Kidney tubule cell (primary cell): ENCODE data around the gene ZNF316.

Experiments
- DNase-seq: peaks from one replicate; pipeline ENCODE4 v3.0.0-alpha.2; 2018; ENCODE audit warnings: low spot score

ZNF316 gene

DNA sequence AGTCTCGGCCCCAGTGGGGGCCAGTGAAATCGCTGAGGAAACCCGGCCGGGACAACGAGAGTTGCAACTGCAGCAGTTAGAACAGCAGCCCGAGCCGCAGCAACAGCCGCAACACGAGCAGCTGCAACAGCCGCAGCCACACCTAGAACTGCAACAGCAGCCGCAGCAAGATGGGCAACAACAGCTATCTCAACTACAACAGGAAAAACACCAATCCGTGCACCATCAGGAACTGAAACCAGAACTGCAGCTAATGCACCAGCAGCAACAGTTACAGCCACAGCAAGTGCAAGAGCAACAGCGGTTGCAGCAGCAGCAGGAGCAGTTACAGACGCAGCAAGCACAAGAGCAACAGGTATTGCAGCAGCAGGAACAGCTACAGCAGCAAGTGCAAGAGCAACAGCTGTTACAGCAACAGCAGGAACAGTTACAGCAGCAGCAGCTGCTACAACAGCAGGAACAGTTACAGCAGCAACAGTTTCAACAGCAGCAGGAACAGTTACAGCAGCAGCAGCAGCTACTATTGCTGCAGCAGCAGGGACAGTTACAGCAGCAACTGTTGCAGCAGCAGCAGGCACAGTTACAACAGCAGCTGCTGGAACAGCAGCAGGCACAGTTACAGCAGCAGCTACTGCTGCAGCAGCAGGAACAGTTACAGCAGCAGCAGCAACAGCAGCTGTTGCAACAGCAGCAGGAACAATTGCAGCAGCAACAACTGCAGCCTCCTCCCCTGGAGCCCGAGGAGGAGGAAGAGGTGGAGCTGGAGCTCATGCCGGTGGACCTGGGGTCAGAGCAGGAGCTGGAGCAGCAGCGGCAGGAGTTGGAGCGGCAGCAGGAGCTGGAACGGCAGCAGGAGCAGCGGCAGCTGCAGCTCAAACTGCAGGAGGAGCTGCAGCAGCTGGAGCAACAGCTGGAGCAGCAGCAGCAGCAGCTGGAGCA, 15.7 kb upstream of the ZNF316 start:
- no peak for DNase-seq

DNA sequence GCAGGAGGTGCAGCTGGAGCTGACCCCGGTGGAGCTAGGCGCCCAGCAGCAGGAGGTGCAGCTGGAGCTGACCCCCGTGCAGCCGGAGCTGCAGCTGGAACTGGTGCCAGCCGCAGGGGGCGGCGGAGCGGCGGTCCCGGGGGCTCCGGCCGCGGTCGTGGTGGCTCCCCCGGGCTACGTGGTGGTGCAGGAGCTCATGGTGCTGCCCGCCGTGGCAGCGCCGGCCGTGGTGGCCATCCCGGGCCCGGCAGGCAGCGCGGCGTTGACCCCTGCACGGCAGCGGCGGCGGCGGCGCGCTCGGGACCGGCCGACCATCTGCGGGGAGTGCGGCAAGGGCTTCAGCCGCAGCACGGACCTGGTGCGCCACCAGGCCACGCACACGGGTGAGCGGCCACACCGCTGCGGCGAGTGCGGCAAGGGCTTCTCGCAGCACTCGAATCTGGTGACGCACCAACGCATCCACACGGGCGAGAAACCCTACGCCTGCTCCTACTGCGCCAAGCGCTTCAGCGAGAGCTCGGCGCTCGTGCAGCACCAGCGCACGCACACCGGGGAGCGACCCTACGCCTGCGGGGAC, 14.9 kb upstream of the ZNF316 start:
- DNase-seq, result no peak

DNA sequence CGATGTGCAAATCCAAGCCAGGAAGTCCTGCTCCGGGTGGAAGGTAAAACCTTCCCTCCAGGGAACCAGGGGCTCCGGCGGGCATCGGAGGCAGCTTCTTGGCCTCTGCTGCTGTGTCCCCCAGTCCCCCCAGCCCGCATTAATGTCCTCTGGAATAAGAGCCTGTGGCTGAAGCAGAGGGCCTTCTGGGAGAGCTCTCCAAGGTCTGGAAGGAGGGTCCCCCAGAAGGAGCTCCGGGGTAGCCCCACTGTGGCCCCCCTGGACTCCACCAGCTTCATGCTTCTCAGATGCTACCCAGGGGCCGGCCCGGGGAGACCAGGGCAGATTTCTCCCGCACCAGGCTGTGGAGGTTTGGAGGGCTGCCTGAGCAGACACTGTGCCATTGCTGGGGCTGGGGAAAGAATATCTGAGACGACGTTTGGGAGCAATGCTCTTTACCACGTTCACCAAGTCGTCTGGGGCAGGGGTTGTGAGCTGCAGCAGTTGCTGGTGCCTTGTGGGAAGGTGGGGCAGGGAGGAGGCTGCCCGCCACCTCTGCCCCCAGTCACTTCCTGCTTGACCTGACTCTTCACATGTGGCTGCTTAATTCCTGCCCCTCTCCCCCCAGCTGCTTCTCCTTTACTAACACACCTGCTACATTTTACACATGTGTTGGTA, 13.4 kb upstream of the ZNF316 start:
- no peak for DNase-seq

DNA sequence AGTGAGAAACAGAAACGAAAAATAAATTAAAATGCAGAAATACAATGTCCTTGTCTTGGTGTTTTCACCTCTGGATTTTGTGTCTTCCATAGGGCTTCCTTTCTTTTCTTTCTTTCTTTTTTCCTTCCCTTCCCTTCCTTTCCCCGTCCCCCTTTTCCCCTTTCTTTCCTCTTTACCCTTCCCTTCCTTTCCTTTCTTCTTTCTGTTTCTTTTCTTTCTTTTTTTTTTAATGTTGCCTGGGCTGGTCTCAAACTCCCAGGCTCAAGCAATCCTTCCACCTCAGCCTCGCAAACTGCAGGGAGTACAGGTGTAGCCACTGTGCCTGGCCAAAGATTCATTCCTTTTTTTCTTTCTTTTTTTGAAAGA, 12.9 kb upstream of the ZNF316 start:
- no peak for DNase-seq

DNA sequence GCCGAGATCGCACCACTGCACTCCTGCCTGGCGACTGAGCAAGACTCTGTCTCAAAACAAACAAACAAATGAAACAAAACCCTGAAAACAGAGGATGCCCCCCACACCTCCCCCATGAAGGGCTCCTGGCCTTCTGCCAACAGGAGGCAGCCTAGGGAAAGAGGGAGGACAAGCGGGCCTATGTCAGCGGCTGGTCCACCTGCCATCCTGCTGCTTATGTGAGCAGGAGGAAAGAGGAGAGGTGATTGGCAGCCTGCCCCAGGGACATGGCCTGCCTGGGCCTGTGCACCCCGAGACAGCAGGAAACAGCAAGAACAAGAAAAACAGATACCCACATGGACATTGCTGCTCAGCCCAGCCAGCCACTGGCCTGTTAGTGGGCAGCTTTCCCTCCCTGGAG, 9.1 kb upstream of the ZNF316 start:
- DNase-seq, result no peak

DNA sequence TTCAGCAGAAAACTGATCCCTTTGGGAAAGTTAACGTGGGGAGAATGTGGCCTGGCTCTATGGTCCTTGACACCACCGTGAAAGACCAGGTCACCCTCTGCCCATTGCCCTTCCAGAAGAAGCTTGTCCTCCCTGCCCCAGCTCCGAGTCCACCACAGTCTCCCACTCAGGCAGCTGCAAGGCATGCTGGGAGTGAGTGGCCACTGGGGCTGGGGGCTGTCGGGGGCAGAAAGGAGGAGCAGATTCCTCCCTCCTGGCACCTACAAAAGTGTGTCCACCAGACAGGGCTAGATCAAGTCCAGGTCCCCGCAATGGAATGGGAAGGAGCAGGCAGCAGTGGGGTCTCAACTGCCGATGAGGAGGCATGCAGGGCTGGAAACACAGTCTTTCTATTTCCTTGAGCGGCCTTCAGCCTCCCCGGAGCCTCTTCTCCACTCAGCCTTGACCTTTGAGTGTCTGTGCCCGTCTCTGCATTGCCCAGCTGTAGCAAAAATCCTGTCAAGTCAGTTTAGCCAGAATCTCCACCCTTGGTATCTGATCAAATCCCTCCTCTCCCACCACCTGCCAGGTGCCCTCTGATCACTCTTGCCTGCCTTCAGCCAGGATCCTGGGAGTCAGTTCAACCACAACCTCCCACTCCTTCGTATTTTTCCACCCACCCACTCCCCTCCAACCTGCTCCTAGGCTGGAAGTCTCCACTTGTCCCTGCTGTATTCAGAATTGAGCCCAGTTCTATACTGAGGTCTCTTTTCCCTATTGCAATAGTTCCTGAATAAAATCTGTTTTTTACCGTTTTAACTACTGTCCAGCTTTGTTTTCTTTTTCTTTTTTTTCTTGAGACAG, 6.9 kb upstream of the ZNF316 start:
- no peak for DNase-seq

DNA sequence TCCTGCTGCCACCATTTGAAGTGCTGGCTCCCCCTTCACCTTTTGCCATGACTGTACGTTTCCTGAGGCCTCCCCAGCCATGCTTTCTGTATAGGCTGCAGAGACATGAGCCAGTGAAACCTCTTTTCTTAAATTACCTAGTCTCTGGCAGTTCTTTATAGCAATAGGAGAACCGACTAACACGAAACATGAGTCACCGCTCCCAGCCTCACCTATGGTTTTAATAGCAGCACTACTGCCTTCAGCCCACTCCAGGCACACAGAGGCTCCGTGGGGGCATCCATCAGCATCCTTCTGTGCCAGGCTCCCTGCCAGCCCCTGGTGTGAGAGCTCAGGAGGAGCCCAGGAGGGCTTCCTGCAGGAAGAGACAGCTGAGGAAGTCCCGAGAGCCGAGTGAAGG, 5.5 kb upstream of the ZNF316 start:
- DNase-seq, result no peak

DNA sequence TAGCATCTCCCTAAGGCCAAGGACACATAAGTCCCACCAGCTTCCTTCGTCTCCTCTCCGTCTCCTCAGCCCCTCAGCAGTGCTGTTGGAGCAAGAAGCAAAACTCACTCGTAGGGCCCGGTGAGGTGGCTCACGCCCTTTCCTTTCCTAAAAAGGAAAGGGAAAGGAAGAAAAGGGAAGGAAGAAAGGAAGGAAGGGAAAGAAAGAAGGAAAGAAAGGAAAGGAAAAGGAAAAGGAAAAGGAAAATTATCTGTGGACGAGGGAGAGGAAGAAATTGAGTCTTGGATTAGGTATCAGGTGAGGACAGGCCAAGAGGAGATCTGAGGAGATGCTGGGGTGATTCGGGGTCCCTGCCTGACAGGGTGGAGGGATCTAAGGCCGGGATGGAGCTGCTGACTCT, 3.1 kb upstream of the ZNF316 start:
- DNase-seq, result no peak

DNA sequence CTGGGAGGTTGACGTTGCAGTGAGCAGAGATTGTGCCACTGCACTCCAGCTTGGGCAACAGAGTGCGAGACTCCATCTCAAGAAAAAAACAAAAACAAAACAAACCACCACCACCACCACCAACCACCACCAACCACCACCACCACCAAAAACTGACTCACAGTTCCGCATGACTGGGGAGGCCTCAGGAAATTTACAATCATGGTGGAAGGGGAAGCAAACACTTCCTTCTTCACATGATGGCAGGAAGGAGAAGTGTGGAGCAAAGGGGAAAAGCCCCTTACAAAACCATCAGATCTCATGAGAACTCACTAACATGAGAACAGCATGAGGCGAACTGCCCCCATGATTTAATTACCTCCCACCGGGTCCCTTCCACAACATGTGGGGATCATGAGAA, 2.1 kb upstream of the ZNF316 start:
- peak; percentile 46 for DNase-seq

DNA sequence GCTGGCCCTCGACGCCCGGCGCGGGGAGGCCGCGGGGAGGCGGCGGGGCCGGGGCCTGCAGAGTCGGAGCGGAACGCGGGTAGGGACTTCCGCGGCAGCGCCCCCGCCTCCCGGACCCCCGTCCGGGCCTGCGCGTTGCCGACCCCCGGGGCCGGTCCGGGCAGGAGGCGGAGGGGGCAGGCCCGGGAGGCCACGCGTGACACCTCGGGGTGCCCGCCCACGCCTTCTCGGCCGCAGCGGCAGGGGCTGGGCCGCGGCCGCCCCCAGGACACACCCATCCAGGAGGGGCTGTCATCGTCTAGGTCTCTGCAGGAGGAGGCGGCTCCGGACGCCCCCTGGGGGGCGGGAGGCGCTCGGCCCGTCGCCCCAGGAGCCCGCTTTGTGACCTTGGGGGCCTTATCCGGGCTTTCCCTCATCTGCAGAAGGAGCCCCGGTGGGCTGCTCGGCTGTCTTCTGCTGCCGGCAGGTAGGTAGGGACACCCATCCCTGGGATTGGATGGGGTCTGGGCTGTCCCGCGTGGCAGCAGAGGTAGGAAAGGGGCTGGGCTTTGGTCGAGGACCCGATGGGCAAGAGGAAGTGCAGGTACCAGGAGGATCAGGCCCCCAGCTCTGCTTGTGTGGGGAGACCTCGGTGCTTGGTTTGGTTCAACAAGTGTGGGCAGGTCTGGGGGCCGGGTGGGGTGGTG, 569 bp downstream of the ZNF316 start:
- peak; percentile 33 for DNase-seq

DNA sequence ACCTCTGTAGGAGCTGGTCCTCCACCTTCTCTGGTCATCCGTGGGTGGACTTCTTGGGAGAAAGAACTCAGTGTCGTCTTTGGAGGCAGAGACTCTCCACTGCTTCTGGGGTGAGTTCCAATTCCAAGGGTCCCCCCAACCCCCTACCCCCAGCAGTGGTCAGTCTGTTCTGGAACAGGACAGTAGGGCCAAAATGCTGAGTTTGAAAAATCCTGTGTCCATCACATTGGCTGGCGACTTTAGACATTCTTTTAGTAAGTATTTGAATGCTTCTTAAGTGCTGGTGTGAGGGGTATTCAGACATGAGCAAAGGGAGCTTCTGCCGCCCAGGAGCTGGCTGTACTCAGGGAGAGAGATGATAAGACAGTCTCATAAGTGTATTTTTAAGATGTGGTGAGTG, 1.9 kb downstream of the ZNF316 start:
- no peak for DNase-seq

DNA sequence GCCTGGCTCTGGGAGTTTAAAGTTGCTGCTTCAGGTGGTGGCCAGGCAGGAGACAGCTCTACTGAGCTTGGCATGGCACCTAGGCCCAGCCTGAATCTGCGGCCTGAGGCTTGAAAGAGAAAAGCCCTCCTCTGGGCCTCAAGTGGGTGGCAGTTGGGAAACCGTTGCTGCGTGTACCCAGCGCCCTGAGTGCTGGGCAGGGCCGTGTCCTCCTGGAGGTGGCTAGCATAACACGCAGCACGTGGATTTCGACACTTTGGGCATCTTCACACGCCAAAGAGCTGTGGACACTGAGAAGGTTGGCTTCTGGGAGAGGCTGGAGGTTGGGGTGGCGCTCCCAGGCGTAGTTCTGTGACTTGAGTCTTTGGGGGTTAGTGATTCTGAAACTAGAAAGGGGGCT, 2.5 kb downstream of the ZNF316 start:
- DNase-seq, result no peak

DNA sequence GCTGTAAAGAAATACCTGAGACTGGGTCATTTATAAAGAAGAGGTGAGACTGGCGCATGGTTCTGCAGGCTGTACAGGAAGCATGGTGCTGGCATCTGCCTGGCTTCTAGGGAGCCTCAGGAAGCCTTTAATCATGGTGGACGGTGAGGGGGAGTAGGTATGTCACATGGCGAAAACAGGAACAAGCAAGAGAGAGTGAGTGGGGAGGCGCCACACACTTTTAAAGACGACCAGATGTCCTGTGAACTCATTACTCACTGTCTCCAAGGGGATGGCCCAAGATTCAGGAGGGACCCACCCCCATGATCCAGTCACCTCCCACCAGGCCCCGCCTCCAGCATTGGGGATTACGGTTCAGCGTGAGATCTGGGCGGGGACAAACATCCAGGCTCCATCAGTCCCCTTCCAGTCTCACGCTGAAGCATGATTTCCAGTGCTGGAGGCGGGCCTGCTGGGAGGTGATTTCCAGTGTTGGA, 3.2 kb downstream of the ZNF316 start:
- no peak for DNase-seq

DNA sequence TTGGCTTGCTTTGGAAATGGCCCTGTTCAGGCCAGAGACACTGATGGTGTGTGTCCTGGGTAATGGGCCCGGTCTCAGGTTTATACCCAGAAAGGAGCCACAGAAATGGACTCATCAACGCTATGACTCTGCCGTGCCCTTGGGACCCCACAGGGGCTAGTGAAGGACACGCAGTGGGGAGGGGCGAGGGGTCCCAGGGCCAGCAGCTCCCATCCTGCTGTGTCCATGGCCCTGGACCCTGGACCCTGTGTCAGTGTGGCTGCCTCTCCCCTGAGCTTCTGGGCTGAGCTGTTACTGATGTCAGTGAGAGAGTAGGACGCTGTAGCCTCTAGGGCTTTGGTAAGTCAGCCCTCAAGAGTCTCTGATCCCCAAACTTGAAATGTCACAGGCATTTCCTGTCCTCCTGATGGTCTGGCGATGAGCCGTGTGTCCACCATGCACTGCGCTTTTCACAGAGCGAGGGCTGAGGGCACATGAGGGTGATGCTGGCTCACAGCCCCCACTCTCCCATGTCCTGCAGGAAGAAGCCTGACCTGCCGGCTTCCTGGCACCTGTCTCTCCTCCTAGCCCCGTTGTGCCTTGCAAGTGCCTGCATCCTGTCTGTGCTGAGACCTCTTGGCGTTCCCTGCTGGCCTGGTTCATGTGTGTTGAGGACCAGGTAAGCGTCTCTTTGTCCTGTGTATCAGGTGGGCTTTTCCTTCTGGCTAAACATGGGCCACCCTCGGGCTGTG, 4.4 kb downstream of the ZNF316 start:
- DNase-seq, result no peak

DNA sequence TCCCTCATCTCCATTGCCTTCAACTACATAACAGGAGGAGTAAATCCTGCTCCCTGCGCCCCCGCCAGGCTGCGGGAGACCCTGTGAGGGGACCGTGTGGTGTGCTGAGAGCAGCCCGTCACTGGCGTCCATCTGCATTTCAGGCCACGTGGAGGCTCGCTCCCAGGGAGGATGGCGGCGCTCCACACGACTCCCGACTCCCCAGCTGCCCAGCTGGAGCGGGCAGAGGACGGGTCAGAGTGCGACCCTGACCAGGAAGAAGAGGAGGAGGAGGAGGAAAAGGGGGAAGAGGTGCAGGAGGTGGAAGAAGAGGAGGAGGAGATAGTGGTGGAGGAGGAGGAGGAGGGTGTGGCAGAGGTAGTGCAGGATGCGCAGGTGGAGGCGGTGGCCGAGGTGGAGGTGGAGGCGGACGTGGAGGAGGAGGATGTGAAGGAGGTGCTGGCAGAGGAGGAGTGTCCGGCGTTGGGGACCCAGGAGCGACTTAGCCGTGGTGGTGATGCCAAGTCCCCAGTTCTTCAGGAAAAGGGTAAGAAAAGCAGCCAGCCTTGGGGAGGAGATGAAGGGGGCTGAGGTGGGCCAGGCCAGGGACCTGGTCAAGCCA, 5.2 kb downstream of the ZNF316 start:
- DNase-seq, result no peak

DNA sequence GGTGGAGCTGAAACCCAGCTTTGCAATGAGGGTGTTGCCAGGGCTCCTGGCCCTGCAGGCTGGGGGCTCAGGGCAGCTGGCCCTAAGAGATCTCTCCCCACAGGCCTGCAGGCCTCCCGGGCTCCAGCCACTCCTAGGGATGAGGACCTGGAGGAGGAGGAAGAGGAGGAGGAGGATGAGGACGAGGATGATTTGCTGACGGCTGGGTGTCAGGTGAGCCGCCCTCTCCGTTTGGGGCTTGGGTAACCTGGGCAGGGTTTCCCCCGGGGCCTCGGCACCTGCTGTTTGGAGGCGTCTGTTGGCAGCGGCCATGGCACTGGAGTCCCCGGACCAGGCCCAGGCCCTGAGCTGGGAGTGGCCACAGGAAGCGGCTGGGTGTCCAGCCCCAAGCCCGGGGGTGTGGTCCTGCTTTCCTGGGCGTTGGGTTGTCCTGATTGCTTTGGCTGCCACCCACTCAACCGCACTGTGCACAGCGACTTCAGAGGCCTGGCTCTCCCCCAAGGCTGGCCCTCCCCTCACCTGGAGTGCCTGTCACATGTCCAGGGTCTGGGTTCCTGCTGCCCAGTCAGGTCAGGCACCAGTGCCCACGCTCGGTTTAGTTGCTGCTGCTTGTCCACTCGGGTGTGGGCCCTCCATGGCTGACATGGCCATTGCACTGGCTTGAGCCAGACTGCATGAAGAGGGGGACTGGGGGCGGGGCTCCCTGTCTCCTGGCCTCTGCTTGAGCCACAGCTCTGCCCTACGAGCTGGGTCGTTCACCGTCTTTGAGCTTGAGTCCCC, 5.9 kb downstream of the ZNF316 start:
- no peak for DNase-seq

DNA sequence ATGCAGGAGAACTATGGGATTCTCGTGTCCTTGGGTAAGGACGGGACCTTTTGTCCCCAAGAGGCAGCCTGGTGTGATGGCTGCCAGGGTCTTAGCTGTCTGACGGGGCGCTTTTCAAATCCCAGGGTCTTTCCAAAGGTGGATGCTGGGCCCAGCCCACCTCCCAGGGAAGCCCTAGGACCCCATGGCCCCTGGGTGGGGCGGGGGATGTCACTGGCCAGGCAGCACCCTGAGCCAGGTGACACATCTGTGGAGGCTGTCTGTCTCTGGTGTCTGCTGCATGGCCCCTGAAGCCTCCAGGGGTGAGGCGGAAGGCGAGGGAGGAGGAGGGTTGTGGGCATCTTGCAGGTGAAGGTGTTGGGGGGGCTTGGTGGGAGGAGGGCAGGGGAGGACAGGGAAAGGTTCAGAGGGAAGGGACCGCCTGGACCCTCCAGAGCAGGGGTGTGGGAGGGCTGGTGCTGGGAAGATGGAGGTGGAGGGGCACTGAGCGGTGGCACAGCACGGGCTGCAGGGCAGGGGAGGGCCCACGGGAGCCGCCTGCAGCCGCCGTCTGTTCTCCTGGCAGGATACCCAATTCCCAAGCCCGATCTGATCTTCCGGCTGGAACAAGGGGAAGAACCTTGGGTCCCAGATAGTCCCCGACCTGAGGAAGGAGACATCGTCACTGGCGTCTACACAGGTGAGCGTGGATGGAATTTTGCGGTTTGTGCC, 7.0 kb downstream of the ZNF316 start:
- no peak for DNase-seq

DNA sequence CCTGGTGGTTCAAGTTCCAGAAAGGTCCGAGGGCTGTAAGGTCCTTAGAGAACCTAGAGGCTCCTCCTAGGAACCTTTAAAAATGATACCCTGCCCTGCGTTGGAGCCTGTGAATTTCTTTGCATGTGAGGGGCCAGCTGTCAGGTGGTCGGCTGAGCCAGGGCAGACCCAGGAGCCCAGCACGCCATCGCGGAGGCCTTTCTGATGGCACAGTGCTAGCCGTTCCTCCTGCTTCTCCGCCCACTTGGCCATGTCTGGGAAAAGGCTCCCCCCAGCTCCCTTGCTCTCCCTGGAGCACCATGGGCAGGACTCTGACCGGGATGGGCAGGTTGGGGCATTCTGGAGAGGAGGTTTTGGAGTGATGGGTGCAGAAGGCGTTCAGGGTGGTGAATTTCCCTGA, 7.6 kb downstream of the ZNF316 start:
- DNase-seq, result no peak

DNA sequence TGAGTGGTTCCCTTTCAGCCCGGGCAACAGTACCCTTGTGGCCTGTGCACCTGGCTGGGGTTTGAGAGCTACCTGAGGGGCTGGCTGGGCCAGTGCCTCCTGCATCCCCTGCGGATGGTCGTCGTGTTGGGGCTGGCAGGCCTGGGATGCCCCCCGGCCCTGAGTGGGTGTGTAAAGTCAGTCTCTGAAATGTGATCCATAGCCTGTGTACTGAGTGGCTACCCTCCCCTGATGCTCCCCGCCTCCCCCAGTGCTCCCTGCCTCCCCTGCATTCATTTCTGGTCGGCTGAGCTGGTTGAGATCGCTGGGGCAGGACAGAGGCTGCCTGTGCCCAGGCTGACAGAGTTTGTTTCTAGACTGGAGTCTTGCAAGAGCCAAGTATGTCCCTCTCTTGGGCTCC, 9.3 kb downstream of the ZNF316 start:
- DNase-seq, result no peak
